Esophagus squamous epithelium (tissue), 4 donors: ENCODE measurements around the gene TCF12.

ENCODE experiments used
- CTCF ChIP-seq, 6 experiments: fragments of 450-650 bp in 4 of 6; fragments of 200-600 bp in 2 of 6; sonication (generic) in 2 of 6; IDR thresholded peaks; one replicate each; pipeline ENCODE4 v1.5.1; 2016 to 2019; ENCODE audit warnings: antibody characterized with exemption in 6 of 6, mild to moderate bottlenecking in 4 of 6, moderate library complexity in 4 of 6
- POLR2A ChIP-seq, 4 donors: fragments of 450-650 bp; IDR thresholded peaks; one replicate each; pipeline ENCODE4 v1.6.1; 2017; ENCODE audit warnings: antibody characterized with exemption in 4 of 4, mild to moderate bottlenecking in 4 of 4, moderate library complexity in 3 of 4

- TF ChIP-seq CTCF (IDR thresholded peaks at IDR 0.05), result no peak
- TF ChIP-seq POLR2A (IDR thresholded peaks at IDR 0.05), result no peak
Measured at GRCh38 chr15:57038496-57038895, 120.1 kb downstream of the TCF12 start.
